H1 (cell line): Measurements from ENCODE around the gene B3GAT2. TPM values are rescaled to one million over a fixed set of nuclear protein-coding genes. Genes with fewer than 3 reads are reported as not detected.

Experiments
- BRCA1 ChIP-seq: IDR thresholded peaks from 2 replicates; pipeline ENCODE4 v1.6.1; 2012; ENCODE audit warnings: low read depth, low read length, improper control_type of control experiment
- JUN ChIP-seq: IDR thresholded peaks from 2 replicates; pipeline ENCODE4 v1.6.1; 2011; ENCODE audit warnings: low read depth, mild to moderate bottlenecking, improper control_type of control experiment, low read length
- KDM1A ChIP-seq: fragments of 200-600, 300-600 bp; sonication (generic); IDR thresholded peaks from 2 replicates; pipeline ENCODE4 v1.7.1; 2016; ENCODE audit warnings: mild to moderate bottlenecking, low read length, borderline replicate concordance
- PHF8 ChIP-seq: fragments of 200-600 bp; sonication (generic); conservative IDR thresholded peaks from 2 replicates; pipeline ENCODE4 v1.7.1; 2012; ENCODE audit warnings: low read depth, mild to moderate bottlenecking, inconsistent platforms, low read length, moderate library complexity
- RXRA ChIP-seq: IDR thresholded peaks from 2 replicates; pipeline ENCODE4 v1.6.1; 2011; ENCODE audit warnings: low read depth, mild to moderate bottlenecking, low read length, moderate library complexity; ENCODE audit not compliant: insufficient read depth
- TBP ChIP-seq: IDR thresholded peaks from 2 replicates; pipeline ENCODE4 v1.6.1; 2011; ENCODE audit warnings: low read depth, low read length, improper control_type of control experiment
- TCF12 ChIP-seq: IDR thresholded peaks from 2 replicates; pipeline ENCODE4 v1.6.1; 2011; ENCODE audit warnings: low read depth, mild to moderate bottlenecking, low read length
- polyA plus RNA-seq, 7 experiments: library from polyadenylated mRNA; depleted of rRNA in 3 of 7; stranded (reverse) in 5 of 7; unstranded in 2 of 7; fragments of >200 nt in 5 of 7; fragments of 200-250 nt in 2 of 7; gene quantifications; 1 replicate in 5 of 7; 2 replicates in 1 of 7; 4 replicates in 1 of 7; pipeline versions ENCODE4 v1.2.1 to v1.2.3, GENCODE V29; 2011 to 2013; ENCODE audit warnings: missing spikeins in 2 of 7, mixed read lengths in 2 of 7
- total RNA-seq: library from RNA; stranded (reverse); fragmentation: NEBNext Ultra II Directional; extraction: Animal tissue kit (Norgen Biotek cat#: 25700); gene quantifications from 2 replicates; pipeline ENCODE4 v1.2.1, GENCODE V29; 2021

Gene B3GAT2
- total and polyA plus RNA-seq, 2 of the 8 experiments (the other 6 are each of a cell fraction or from before 2014, with no cell fraction given), result 0.83 to 1.9 TPM

DNA sequence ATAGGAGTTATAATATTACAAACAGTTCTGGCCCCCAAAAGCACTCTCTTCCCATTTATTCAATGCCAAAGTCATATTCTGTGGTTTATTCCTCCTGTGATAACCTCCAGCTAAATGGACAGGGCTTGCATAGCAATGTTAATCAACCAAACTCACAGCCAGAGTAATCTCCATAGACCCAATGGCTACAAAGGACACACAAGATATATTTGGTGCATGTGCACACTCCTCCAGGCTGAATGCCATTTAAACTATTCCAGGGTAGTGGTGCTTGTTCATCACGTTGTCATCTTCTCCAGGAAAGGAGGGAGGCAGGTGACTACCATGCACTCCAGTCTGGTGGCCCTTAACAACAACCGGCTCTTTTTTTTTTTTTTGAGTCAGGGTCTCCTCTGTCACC, 56.8 kb downstream of the B3GAT2 start (continued):
- no peak for TF ChIP-seq JUN
- no peak for TF ChIP-seq RXRA
- TF ChIP-seq BRCA1, result no peak
- no peak for TF ChIP-seq TCF12
- no peak for TF ChIP-seq PHF8
- TF ChIP-seq KDM1A, result no peak
- no peak for TF ChIP-seq TBP
